ENCODE results near the gene UBR3.
"Not testable (repeated sequence)": the region's sequence is repeated elsewhere in the genome, so short reads cannot be mapped to it uniquely, and the experiment has no call there.

- TF ChIP-seq REST (IDR thresholded peaks at IDR 0.05; ENCODE audit: borderline replicate concordance); EZH2 (IDR thresholded peaks at IDR 0.05; ENCODE audit: borderline replicate concordance, insufficient read depth, low read length, poor library complexity, severe bottlenecking); CTCF (IDR thresholded peaks at IDR 0.05; ENCODE audit: poor library complexity, severe bottlenecking); EP300 (conservative IDR thresholded peaks at IDR 0.05; ENCODE audit: poor library complexity, severe bottlenecking); TAF1 (IDR thresholded peaks at IDR 0.05; ENCODE audit: low read depth); POLR2AphosphoS5 (IDR thresholded peaks at IDR 0.05); MXI1 (conservative IDR thresholded peaks at IDR 0.05; ENCODE audit: poor library complexity, severe bottlenecking): not testable (repeated sequence)
These were observed 21.9 kb downstream of the UBR3 start for GRCh38 chr2:169848959-169849693.
